HG02981 (cell line): Measurements from ENCODE around the gene FBLN2.
"Not testable (repeated sequence)": the region's sequence is repeated elsewhere in the genome, so short reads cannot be mapped to it uniquely, and the experiment has no call there.

Experiments used
- ATAC-seq: cut with Tn5 transposase; IDR thresholded peaks from one replicate; pipeline ENCODE4 v1.9.1; 2021; ENCODE audit warnings: mild to moderate bottlenecking, moderate library complexity; ENCODE audit not compliant: unreplicated experiment

The FBLN2 gene

GRCh38 chr3:13544951-13545651, 3.8 kb upstream of the FBLN2 start:
- no peak for ATAC-seq

- ATAC-seq = no peak
Observed at GRCh38 chr3:13545952-13546454, 2.9 kb upstream of the FBLN2 start.

GRCh38 chr3:13546667-13547171, 2.2 kb upstream of the FBLN2 start:
- ATAC-seq = no peak

GRCh38 chr3:13547591-13548371, 1.1 kb upstream of the FBLN2 start:
- ATAC-seq = no peak

GRCh38 chr3:13549623-13550422, 898 bp downstream of the FBLN2 start:
- ATAC-seq = no peak

- no peak for ATAC-seq
Observed at GRCh38 chr3:13550423-13550690, 1.4 kb downstream of the FBLN2 start.

GRCh38 chr3:13550791-13551360, 2.0 kb downstream of the FBLN2 start:
- no peak for ATAC-seq

- no peak for ATAC-seq
Observed at GRCh38 chr3:13552857-13553652, 4.1 kb downstream of the FBLN2 start.

GRCh38 chr3:13553686-13554085, 4.8 kb downstream of the FBLN2 start:
- no peak for ATAC-seq

GRCh38 chr3:13555753-13556152, 6.8 kb downstream of the FBLN2 start:
- no peak for ATAC-seq

- no peak for ATAC-seq
Observed at GRCh38 chr3:13556207-13556606, 7.3 kb downstream of the FBLN2 start.

- no peak for ATAC-seq
Observed at GRCh38 chr3:13556917-13557316, 8.0 kb downstream of the FBLN2 start.

- no peak for ATAC-seq
Observed at GRCh38 chr3:13557417-13557816, 8.5 kb downstream of the FBLN2 start.

- no peak for ATAC-seq
Observed at GRCh38 chr3:13557926-13558325, 9.0 kb downstream of the FBLN2 start.

GRCh38 chr3:13558651-13559050, 9.7 kb downstream of the FBLN2 start:
- no peak for ATAC-seq

- ATAC-seq = no peak
Observed at GRCh38 chr3:13559764-13560525, 11.0 kb downstream of the FBLN2 start.

GRCh38 chr3:13561376-13561775, 12.5 kb downstream of the FBLN2 start:
- ATAC-seq = no peak

GRCh38 chr3:13561967-13562366, 13.0 kb downstream of the FBLN2 start:
- no peak for ATAC-seq

- ATAC-seq = not testable (repeated sequence)
Observed at GRCh38 chr3:13562421-13562820, 13.5 kb downstream of the FBLN2 start.

- no peak for ATAC-seq
Observed at GRCh38 chr3:13563321-13563720, 14.4 kb downstream of the FBLN2 start.
